ENCODE measurements around the gene CCDC124.

The CCDC124 gene

DNA sequence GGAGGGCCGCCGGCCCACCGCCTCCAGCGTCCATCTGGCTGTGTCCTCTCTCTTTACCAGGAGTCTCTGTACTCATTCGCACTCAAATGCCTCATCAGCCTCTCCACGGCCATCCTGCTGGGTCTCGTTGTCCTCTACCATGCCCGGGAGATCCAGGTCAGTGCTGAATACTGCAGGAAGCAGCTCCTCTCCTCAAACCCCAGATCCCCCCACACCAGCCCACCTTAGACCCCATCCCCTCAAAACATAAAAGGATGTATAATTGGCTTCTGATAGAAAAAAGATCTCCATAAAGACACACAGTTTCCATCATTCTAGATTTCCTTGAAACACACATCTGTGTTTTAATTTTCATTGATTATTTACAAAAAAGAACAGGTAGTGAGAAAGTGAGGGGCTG lies 42.2 kb downstream of the CCDC124 start:
- H3K79me2 ChIP-seq (ENCODE audit: control insufficient read depth, low read length): no peaks in the 10 kb centered on the region
- H3K4me1 ChIP-seq (ENCODE audit: control insufficient read depth, low read length): peaks cover 39% of the 10 kb centered on the region
- no peaks in the 10 kb centered on the region for H3K36me3 ChIP-seq (ENCODE audit: control insufficient read depth, low read length)
- no peaks in the 10 kb centered on the region for H3K27me3 ChIP-seq (ENCODE audit: control insufficient read depth, low read length)
- no peaks in the 10 kb centered on the region for H3K9me3 ChIP-seq (ENCODE audit: control insufficient read depth, insufficient read depth, low read length)
- H3K27ac ChIP-seq (ENCODE audit: low read depth, low read length): no peak overlapping the region
- no peak overlapping the region for H3K4me2 ChIP-seq (ENCODE audit: low read length)
- no peak overlapping the region for H3K4me3 ChIP-seq (ENCODE audit: low read length)
- H3F3A ChIP-seq (ENCODE audit: control insufficient read depth, insufficient read depth): peaks cover 20% of the 10 kb centered on the region
- no peaks in the 10 kb centered on the region for H3K9me2 ChIP-seq (replicated peaks; ENCODE audit: control insufficient read depth, low read length)
- TF ChIP-seq, protein P1, sequence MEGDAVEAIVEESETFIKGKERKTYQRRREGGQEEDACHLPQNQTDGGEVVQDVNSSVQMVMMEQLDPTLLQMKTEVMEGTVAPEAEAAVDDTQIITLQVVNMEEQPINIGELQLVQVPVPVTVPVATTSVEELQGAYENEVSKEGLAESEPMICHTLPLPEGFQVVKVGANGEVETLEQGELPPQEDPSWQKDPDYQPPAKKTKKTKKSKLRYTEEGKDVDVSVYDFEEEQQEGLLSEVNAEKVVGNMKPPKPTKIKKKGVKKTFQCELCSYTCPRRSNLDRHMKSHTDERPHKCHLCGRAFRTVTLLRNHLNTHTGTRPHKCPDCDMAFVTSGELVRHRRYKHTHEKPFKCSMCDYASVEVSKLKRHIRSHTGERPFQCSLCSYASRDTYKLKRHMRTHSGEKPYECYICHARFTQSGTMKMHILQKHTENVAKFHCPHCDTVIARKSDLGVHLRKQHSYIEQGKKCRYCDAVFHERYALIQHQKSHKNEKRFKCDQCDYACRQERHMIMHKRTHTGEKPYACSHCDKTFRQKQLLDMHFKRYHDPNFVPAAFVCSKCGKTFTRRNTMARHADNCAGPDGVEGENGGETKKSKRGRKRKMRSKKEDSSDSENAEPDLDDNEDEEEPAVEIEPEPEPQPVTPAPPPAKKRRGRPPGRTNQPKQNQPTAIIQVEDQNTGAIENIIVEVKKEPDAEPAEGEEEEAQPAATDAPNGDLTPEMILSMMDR (IDR thresholded peaks at IDR 0.05; ENCODE audit: low read depth, low read length, poor library complexity, severe bottlenecking): no peak
- no peaks in the 10 kb centered on the region for H4K20me1 ChIP-seq (ENCODE audit: control insufficient read depth, insufficient read depth, low read depth, low read length)

DNA sequence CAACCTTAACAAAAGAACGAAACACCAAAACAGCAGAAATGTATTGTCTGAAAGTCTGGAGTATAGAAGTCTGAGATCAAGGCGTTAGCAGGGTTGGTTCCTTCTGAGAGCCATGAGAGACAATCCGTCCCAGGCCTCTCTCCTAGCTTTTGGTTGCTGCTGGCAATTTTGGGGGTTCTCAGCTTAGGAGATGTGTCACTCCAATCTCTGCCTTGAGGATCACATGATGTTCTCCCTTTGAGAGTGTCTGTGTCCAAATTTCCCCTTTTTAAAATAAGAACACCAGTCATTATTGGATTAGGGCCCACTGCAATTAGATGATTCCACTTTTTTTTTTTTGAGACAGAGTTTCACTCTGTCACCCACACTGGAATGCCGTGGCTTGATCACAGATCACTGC lies 44.2 kb downstream of the CCDC124 start:
- Histone ChIP-seq H3K36me3 (ENCODE audit: control insufficient read depth, low read length) (no peaks in the 10 kb centered on the region), H3K27ac (ENCODE audit: low read depth, low read length) (no peak overlapping the region), H3K4me1 (ENCODE audit: control insufficient read depth, low read length) (peaks cover 48% of the 10 kb centered on the region), H3K9me2 (replicated peaks; ENCODE audit: control insufficient read depth, low read length) (no peaks in the 10 kb centered on the region), H3K4me3 (ENCODE audit: low read length) (no peak overlapping the region), H3K79me2 (ENCODE audit: control insufficient read depth, low read length) (no peaks in the 10 kb centered on the region), H4K20me1 (ENCODE audit: control insufficient read depth, insufficient read depth, low read depth, low read length) (no peaks in the 10 kb centered on the region), H3F3A (ENCODE audit: control insufficient read depth, insufficient read depth) (peaks cover 24% of the 10 kb centered on the region), H3K4me2 (ENCODE audit: low read length) (no peak overlapping the region), H3K9me3 (ENCODE audit: control insufficient read depth, insufficient read depth, low read length) (no peaks in the 10 kb centered on the region), H3K27me3 (ENCODE audit: control insufficient read depth, low read length) (no peaks in the 10 kb centered on the region)
- TF ChIP-seq, protein P1 (IDR thresholded peaks at IDR 0.05; ENCODE audit: low read depth, low read length, poor library complexity, severe bottlenecking): no peak
- no peak for TF ChIP-seq EZH2phosphoT487 (IDR thresholded peaks at IDR 0.05; ENCODE audit: borderline replicate concordance, low read length)

DNA sequence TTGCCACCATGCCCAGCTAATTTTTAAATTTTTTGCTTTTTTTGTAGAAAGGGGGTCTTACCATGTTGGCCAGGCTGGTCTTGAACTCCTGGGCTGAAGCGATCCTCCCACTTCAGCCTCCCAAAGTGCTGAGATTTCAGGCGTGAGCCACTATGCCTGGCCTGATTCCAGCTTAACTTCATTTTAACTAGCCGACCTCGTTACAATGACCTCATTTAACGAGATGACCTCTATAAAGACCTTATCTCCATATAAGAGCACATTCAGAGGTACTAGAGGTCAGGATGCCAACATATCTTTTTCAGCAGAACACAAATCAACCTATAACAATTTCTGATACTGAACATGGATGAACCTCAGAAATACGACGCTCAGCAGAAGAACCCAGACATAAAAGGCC lies 44.7 kb downstream of the CCDC124 start:
- H3K4me2 ChIP-seq (ENCODE audit: low read length): no peak overlapping the region
- H3K4me3 ChIP-seq (ENCODE audit: low read length): no peak overlapping the region
- H3K27ac ChIP-seq (ENCODE audit: low read depth, low read length): no peak overlapping the region
- no peaks in the 10 kb centered on the region for H3K9me3 ChIP-seq (ENCODE audit: control insufficient read depth, insufficient read depth, low read length)
- no peak for TF ChIP-seq EZH2phosphoT487 (IDR thresholded peaks at IDR 0.05; ENCODE audit: borderline replicate concordance, low read length)
- TF ChIP-seq, protein P1 (IDR thresholded peaks at IDR 0.05; ENCODE audit: low read depth, low read length, poor library complexity, severe bottlenecking): no peak
- H4K20me1 ChIP-seq (ENCODE audit: control insufficient read depth, insufficient read depth, low read depth, low read length): no peaks in the 10 kb centered on the region
- no peaks in the 10 kb centered on the region for H3K79me2 ChIP-seq (ENCODE audit: control insufficient read depth, low read length)
- H3K36me3 ChIP-seq (ENCODE audit: control insufficient read depth, low read length): no peaks in the 10 kb centered on the region
- peaks cover 24% of the 10 kb centered on the region for H3F3A ChIP-seq (ENCODE audit: control insufficient read depth, insufficient read depth)
- H3K9me2 ChIP-seq (replicated peaks; ENCODE audit: control insufficient read depth, low read length): no peaks in the 10 kb centered on the region
- peaks cover 44% of the 10 kb centered on the region for H3K4me1 ChIP-seq (ENCODE audit: control insufficient read depth, low read length)
- no peaks in the 10 kb centered on the region for H3K27me3 ChIP-seq (ENCODE audit: control insufficient read depth, low read length)

DNA sequence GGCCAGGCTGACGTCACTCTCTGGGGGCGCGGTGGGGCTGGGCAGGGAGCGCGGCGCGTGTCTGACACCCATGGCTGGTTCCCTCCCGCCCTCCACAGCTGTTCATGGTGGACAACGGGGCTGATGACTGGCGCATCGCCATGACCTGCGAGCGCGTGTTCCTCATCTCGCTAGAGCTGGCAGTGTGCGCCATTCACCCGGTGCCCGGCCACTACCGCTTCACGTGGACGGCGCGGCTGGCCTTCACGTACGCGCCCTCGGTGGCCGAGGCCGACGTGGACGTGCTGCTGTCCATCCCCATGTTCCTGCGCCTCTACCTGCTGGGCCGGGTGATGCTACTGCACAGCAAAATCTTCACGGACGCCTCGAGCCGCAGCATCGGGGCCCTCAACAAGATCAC lies 48.8 kb downstream of the CCDC124 start:
- H3K79me2 ChIP-seq (ENCODE audit: control insufficient read depth, low read length): no peaks in the 10 kb centered on the region
- H3K27me3 ChIP-seq (ENCODE audit: control insufficient read depth, low read length): no peaks in the 10 kb centered on the region
- no peak for TF ChIP-seq EZH2phosphoT487 (IDR thresholded peaks at IDR 0.05; ENCODE audit: borderline replicate concordance, low read length)
- TF ChIP-seq, protein P1 (IDR thresholded peaks at IDR 0.05; ENCODE audit: low read depth, low read length, poor library complexity, severe bottlenecking): no peak
- H3K4me2 ChIP-seq (ENCODE audit: low read length): no peak overlapping the region
- H4K20me1 ChIP-seq (ENCODE audit: control insufficient read depth, insufficient read depth, low read depth, low read length): no peaks in the 10 kb centered on the region
- no peaks in the 10 kb centered on the region for H3K36me3 ChIP-seq (ENCODE audit: control insufficient read depth, low read length)
- H3K4me3 ChIP-seq (ENCODE audit: low read length): no peak overlapping the region
- H3F3A ChIP-seq (ENCODE audit: control insufficient read depth, insufficient read depth): peaks cover 24% of the 10 kb centered on the region
- H3K9me2 ChIP-seq (replicated peaks; ENCODE audit: control insufficient read depth, low read length): no peaks in the 10 kb centered on the region
- H3K4me1 ChIP-seq (ENCODE audit: control insufficient read depth, low read length): peaks cover 44% of the 10 kb centered on the region
- H3K27ac ChIP-seq (ENCODE audit: low read depth, low read length): no peak overlapping the region
- H3K9me3 ChIP-seq (ENCODE audit: control insufficient read depth, insufficient read depth, low read length): no peaks in the 10 kb centered on the region
